Activated T-helper 1 cell treated with anti-CD3 and anti-CD28 coated beads, Interleukin-2, amount 50 U/mL, for 16 hours (primary cell): ENCODE results near the gene MYLK3.

ENCODE experiments used
- DNase-seq, 2 donors: peaks; one replicate each; pipeline ENCODE4 v3.0.0-alpha.2; 2020; ENCODE audit warnings: low read depth in 1 of 2, low spot score in 1 of 2

Gene MYLK3

DNA sequence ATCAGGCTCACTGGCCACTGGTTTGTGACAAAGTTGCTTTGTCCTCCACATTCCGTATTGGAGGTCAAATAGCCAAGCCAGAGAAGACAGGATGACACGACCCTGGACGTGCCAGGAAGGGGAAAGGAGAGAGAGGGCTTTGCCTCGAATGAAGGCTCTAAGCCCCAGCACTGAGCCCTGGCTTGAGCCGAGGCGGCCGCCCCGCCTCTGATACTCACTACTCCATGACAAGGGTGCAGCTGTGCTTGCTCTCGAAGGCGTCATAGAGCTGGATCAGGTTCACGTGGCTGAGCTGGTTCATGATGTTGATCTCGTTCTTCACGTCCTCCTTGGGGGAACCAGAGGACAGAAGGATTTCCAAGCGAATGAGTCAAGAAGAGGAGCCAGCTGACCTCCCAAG, 19.3 kb downstream of the MYLK3 start:
- DNase-seq: no peak

DNA sequence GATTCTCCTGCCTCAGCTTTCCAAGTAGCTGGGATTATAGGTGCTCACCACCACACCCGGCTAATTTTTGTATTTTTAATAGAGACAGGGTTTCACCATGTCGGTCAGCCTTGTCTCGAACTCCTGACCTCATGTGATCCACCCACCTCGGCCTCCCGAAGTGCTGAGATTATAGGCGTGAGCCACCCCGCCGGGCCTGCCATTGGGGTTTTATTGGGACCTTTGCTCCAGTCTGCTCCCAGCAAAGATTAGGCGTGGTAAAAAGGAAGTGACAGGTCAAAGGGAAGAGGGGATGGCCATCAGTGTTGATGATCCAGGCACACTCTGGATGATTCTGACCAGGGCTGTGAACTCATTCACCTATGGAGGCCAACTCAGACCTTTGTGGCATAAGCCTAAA, 20.5 kb downstream of the MYLK3 start:
- no peak for DNase-seq

DNA sequence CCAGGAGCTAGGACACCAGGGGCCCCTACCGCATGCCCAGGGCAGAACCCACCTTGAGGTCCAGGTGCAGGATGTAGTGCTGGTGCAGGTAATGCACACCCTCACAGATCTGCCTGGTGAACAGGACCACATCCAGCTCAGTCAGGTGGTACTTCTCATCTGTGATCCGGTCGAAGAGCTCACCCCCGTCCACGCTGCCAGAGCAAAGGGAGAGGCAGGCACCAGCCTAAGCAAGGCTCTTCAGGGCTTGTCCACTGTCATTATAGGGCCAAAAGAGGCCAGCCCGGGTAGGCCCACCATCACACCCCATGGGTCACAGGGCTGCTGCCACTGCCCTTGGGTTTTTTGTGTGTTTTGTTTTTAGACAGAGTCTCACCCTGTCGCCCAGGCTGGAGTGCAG, 21.0 kb downstream of the MYLK3 start:
- no peak for DNase-seq

- no peak for DNase-seq
These were observed 26.3 kb downstream of the MYLK3 start for GRCh38 chr16:46721885-46722284.

- DNase-seq: no peak
These were observed 27.5 kb downstream of the MYLK3 start for GRCh38 chr16:46720619-46721018.

DNA sequence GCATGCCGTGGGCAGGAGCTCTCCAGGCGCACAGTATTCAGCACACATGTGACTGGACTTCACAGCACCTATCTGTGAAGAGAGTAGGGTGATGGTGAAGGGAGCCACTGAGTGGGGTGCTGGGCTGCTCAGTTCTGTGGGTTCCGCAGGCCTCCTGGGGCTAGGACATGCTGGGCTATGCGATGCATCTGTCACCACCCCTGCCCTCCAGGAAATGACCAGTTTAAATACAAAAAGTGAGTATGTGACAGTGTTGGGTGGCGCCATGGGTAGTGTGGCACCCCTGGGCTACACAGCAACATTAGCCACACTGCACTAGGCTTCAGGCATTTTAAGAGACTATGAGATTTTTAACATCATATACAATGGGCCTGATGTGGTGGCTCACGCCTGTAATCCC, 28.6 kb downstream of the MYLK3 start:
- DNase-seq: no peak

GRCh38 chr16:46718214-46718613, 29.9 kb downstream of the MYLK3 start:
- DNase-seq: no peak

DNA sequence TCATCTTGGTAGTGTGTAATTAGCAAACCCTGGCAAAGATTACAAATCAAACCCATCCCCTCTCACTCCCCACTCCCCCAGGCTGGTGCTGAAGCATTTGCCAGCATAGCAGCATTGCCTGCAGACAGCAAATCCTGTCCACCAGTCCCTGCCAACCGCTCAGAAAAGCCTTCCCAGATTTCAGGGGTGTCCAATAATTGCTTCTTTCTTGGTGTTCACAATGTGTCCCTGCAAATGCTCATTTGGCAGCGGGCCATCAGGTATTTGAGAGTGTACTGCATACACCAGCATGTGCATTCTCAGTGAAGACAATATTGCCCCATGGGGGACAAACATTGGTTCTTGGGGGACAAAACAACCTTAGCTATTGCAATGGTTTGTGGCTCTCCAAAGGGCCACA, 30.5 kb downstream of the MYLK3 start:
- no peak for DNase-seq

GRCh38 chr16:46715769-46716305, 32.3 kb downstream of the MYLK3 start:
- DNase-seq: no peak

DNA sequence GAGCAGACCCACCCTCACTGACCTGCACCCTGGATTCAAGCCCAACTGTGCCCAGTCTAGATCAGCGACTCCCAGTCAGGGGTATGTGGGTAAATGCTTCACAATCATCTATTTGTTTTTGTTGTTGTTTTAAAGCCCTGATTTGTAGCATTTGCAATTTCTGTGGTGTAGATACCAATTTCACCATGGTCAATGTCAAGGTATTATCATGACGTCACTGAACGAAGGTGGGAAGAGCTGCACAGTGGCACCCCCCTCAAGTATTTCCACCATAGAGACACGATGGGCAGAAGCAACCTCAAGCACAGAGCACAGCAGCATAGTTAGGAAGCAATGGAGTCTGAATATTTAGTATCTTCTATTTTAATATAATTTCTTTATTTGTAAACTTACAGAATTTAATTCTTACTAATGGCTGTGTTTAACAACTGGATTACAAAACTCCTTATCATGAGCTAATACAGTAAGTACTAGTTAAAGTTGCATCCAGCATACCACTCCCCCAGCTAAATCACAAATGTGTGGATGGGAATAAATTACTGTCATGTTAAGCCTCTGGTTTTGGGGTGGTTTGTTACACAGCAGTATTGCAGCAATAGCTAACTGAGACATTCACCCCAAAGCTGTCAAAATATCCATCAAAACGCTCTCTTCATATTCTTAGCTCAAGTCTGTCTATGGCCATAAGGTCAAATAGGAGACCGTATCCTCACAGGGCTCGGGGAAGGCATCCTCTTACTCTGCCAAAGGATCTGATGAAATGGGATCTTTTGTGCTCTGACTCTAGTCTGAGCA, 33.1 kb downstream of the MYLK3 start:
- no peak for DNase-seq

DNA sequence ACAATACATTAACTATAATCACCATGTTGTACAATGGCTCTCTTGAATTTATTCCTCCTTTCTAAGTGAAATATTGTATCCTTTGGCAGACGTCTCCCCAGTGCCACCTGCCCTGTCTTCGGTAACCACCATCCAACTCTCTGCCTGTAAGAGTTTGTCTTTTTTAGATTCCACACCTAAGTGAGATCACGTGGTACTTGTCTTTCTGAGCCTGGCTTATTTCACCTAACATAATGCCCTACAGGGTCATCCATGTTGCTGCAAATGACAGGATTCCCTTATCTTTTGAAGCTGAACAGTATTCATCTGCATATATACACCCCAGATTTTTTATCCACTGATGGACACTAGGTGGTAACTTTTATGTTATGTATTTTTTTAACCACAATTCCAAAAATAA, 34.5 kb downstream of the MYLK3 start:
- DNase-seq: no peak

- DNase-seq: no peak
These were observed 35.2 kb downstream of the MYLK3 start for GRCh38 chr16:46712911-46713310.

- DNase-seq: no peak
These were observed 36.8 kb downstream of the MYLK3 start for GRCh38 chr16:46711106-46712058.

DNA sequence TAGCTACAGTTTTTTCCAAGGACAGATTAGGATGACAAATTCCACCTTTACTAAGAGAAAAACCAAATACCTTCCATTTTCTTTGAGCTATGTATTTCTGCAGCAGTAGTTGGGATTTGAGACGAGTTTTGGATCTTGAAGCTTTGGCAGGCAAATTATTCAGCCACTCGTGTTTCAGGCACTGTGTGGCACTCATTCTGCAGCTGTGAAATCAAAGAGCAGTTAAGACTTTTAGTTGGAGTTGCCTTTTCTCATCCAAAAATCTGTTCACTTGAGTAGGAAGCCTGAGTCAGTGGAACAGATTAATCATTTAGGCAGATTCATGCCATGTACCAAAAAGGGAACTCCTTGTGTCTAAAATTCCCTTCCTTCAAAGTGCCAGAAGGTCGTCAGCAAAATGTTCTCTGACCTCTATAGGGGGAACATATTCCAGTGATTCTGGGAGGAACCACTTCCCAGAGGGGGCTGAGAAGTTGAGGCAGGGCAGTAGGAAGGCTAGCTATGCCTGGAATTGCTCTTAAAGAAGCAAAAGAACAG, 38.6 kb downstream of the MYLK3 start:
- DNase-seq: no peak

DNA sequence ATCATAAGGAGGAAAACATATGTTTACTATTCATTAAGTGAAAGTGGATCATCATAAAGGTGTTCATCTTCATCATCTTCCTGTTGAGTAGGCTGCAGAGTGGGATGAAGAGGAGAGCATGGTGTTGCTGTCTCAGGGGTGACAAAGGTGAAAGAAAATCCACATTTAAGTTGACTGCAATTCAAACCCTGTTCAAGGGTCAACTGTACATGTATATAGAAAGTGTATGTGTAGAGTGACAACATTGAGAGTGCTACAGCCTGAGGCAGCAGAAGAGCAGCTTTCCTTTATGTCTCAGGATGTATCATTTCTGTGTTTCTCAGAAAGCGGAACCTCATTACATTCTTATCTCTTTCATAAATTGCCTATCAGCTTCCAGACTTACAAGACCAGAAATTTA, 41.5 kb downstream of the MYLK3 start:
- no peak for DNase-seq

GRCh38 chr16:46702030-46702429, 46.1 kb downstream of the MYLK3 start:
- DNase-seq: no peak

DNA sequence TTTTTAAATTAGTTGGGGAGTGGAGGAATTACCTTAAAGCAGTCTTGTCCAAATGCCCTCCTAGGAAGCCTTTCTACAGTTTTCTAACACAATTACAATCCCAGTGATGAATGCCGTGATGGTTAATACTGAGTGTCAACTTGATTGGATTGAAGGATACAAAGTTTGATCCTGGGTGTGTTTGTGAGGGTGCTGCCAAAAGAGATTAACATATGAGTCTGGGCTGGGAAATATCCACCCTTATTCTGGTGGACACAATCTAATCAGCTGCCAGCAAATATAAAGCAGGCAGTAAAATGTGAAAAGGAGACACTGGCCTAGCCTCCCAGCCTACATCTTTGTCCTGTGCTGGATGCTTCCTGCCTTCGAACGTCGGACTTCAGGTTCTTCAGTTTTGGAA, 46.5 kb downstream of the MYLK3 start:
- DNase-seq: no peak

DNA sequence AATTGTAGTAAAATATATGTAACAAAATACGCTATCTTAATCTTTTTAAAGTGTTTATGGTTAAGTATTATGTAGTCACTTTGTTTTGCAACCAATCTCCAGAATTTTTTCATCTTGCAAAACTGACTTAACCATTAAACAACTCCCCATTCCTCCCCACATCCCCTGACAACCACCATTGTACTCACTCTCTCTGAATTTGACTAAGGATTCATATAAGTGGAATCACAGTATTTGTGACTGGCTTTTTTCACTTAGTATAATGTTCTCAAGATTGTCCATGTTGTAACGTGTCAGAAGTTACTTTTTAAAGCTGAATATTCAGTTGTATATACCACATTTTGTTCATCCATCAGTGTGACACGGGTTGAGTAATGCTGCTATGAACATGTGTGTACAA, 48.1 kb downstream of the MYLK3 start:
- no peak for DNase-seq

DNA sequence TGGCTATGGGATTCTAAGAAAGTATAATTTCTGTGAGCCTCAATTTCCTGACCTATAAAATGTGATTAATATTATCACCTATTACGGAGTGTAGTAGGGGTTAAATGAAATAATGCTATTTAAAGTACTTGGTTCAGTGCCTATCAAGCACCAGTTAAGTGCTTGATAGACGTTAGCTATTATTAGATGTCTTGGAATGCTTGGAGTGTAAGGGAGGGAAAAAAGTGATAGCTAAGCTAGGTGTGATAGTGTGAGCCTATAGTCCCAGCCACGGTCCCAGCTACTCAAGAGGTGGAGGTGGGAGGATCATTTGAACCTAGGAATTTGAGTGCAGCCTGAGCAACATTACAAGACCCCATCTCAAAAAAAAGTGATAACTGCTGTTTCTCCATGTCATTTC, 51.2 kb downstream of the MYLK3 start:
- DNase-seq: no peak

GRCh38 chr16:46695937-46696336, 52.2 kb downstream of the MYLK3 start:
- DNase-seq: no peak

DNA sequence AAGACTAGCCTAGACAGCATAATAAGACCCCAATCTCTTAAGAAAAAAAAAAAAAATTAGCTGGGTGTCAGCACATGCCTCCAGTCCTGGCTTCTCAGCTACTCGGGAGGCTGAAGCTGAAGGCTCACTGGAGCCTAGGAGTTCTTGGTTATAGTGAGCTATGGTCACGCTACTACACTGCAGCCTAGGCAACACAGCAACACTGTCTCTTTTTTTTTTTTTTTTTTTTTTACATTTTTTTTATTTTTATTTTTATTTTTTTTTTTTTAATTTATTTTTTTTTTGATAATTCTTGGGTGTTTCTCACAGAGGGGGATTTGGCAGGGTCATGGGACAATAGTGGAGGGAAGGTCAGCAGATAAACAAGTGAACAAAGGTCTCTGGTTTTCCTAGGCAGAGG, 54.5 kb downstream of the MYLK3 start:
- DNase-seq: no peak

- DNase-seq: no peak
These were observed 56.4 kb downstream of the MYLK3 start for GRCh38 chr16:46691726-46692125.
